RCC 7860 (cell line): Measurements from ENCODE around the gene KLHL17.
"Not testable (repeated sequence)": the region's sequence is repeated elsewhere in the genome, so short reads cannot be mapped to it uniquely, and the experiment has no call there.

Experiments
- DNase-seq: peaks from one replicate; pipeline ENCODE4 v3.0.0-alpha.2; 2015; ENCODE audit warnings: low spot score
- FAIRE-seq: peaks from 2 replicates; lab custom pipeline; 2012; peaks lifted over from hg19 to GRCh38; lab: Jason Lieb, UNC

KLHL17 gene

GRCh38 chr1:966135-966703, 5.8 kb downstream of the KLHL17 start, which contains the start of gene PLEKHN1:
PLEKHN1 (plus strand) TSS chr1:966482; CDS start chr1:966532, 50 bp downstream.
- peak; percentile 73 for DNase-seq
- no peak for FAIRE-seq

- DNase-seq, result peak; percentile 67
- FAIRE-seq, result no peak
Observed at GRCh38 chr1:966704-967300, 6.4 kb downstream of the KLHL17 start.

- FAIRE-seq, result no peak
- DNase-seq, result no peak
Observed at GRCh38 chr1:967466-968343, 7.3 kb downstream of the KLHL17 start.

GRCh38 chr1:969260-969855, 9.0 kb downstream of the KLHL17 start:
- FAIRE-seq (no peak), DNase-seq (no peak)

- DNase-seq (no peak), FAIRE-seq (no peak)
Observed at GRCh38 chr1:970242-970972, 10.0 kb downstream of the KLHL17 start.

GRCh38 chr1:970973-971730, 10.8 kb downstream of the KLHL17 start:
- DNase-seq, result no peak
- no peak for FAIRE-seq

- no peak for DNase-seq
- no peak for FAIRE-seq
Observed at GRCh38 chr1:971751-972506, 11.5 kb downstream of the KLHL17 start.

- FAIRE-seq, result no peak
- no peak for DNase-seq
Observed at GRCh38 chr1:972726-973458, 12.5 kb downstream of the KLHL17 start.

- FAIRE-seq (no peak), DNase-seq (no peak)
Observed at GRCh38 chr1:973459-974292, 13.3 kb downstream of the KLHL17 start.

- FAIRE-seq (no peak), DNase-seq (no peak)
Observed at GRCh38 chr1:974293-974640, 13.9 kb downstream of the KLHL17 start.

GRCh38 chr1:974687-975328, 14.4 kb downstream of the KLHL17 start:
- FAIRE-seq, result no peak
- no peak for DNase-seq

GRCh38 chr1:975365-975764, 15.0 kb downstream of the KLHL17 start:
- FAIRE-seq, result no peak
- DNase-seq, result no peak

- FAIRE-seq (no peak), DNase-seq (peak; percentile 66)
Observed at GRCh38 chr1:975896-976683, 15.7 kb downstream of the KLHL17 start.

GRCh38 chr1:976791-977190, 16.4 kb downstream of the KLHL17 start:
- DNase-seq, FAIRE-seq: not testable (repeated sequence)

- FAIRE-seq, result no peak
- no peak for DNase-seq
Observed at GRCh38 chr1:978069-978834, 17.9 kb downstream of the KLHL17 start.
